ENCODE data around the gene F13A1. TPM values are rescaled to one million over a fixed set of nuclear protein-coding genes. Genes with fewer than 3 reads are reported as not detected.

Gene F13A1
- total RNA-seq, 3 donors from 2014 or later = 11.8 to 134 (median 96.5) TPM

DNA sequence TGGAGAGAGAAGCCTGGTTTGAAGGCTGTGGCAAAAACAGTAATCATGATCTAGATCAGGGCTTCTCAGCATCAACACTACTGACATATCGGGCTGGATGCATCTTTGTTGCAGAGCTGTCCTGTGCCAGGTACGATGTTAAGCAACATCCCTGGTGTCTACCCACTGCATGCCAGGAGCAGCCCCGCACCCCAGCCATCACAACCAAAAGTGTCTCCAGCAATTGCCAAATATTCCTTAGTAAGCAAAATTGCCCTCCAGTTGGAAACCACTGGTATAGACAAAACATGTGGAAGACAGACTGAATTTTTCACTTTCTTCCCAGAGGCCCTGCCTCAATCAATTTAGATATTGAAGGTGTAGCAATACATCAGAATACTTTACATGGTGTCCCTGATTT lies 166.1 kb downstream of the F13A1 start:
- Histone ChIP-seq H3K36me3 (ENCODE audit: low read depth) (no peaks in the 10 kb centered on the region), H3K9me3 (no peaks in the 10 kb centered on the region), H3K4me3 (no peak overlapping the region), H3K4me1 (ENCODE audit: low read depth) (no peaks in the 10 kb centered on the region)
- DNase-seq (no peak), ATAC-seq (no peak)
- intact Hi-C loops (cut with DNase I, micrococcal nuclease) = no loop called here
- TF ChIP-seq, protein P1, sequence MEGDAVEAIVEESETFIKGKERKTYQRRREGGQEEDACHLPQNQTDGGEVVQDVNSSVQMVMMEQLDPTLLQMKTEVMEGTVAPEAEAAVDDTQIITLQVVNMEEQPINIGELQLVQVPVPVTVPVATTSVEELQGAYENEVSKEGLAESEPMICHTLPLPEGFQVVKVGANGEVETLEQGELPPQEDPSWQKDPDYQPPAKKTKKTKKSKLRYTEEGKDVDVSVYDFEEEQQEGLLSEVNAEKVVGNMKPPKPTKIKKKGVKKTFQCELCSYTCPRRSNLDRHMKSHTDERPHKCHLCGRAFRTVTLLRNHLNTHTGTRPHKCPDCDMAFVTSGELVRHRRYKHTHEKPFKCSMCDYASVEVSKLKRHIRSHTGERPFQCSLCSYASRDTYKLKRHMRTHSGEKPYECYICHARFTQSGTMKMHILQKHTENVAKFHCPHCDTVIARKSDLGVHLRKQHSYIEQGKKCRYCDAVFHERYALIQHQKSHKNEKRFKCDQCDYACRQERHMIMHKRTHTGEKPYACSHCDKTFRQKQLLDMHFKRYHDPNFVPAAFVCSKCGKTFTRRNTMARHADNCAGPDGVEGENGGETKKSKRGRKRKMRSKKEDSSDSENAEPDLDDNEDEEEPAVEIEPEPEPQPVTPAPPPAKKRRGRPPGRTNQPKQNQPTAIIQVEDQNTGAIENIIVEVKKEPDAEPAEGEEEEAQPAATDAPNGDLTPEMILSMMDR (IDR thresholded peaks at IDR 0.05) = no peak

DNA sequence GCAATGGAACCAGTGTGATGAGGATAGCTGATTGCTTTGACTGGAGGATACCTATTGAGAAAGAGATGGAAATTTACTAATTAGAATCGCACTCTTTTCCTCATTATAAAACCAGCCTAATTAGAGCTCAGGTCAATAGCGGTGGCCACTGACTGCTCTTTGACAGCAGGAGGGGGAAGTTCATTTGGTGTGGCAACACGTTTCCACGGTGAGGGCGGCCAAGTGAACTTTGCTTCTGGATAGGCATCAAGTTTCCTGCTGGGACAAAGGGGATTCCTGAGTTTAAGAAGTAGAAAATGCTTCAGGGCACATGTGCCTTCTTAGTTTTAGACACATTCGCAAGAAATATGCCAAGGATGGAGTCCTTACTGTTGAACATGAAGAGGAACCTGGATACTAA lies 168.4 kb downstream of the F13A1 start:
- Histone ChIP-seq H3K36me3 (ENCODE audit: low read depth) (no peaks in the 10 kb centered on the region), H3K4me3 (no peak overlapping the region), H3K4me1 (ENCODE audit: low read depth) (no peaks in the 10 kb centered on the region), H3K9me3 (no peaks in the 10 kb centered on the region)
- TF ChIP-seq, protein P1 (IDR thresholded peaks at IDR 0.05) = no peak
- ATAC-seq = no peak
- intact Hi-C loops (cut with DNase I, micrococcal nuclease) = no loop called here
- DNase-seq = peak in 2 of 3 donors; percentile 4 to 28

DNA sequence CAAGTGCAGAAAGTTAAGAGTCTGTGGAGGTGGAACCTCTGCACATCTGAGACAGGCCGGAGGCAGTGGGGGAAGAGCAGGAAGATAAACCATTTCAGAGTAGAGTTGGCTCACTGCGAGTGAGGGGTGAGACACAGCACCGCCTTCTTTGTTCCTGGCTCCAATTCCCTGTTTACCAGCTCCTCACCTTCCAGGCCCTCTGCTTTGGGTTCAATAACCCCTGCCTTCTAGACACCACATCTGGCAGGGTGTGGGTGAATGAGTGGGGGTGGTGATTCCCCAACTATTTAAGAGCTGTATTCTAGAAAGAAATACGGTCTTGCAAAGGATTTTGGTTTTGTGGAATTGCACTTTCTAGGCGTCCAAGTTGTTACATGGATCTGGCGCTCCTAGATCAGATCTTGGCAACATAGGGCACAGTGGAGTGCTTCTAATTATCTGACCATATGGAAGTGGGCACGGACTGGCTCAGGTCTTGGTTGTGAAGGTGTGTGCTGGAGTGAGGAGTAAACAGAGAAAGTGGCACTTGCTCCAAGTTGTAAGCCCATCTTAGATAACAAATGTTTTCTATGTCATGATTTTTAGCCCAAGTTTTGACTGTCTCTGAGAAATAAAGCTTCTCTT lies 172.2 kb downstream of the F13A1 start:
- Histone ChIP-seq H3K4me3 (no peak overlapping the region), H3K9me3 (no peaks in the 10 kb centered on the region), H3K36me3 (ENCODE audit: low read depth) (no peaks in the 10 kb centered on the region), H3K4me1 (ENCODE audit: low read depth) (no peaks in the 10 kb centered on the region)
- TF ChIP-seq, protein P1 (IDR thresholded peaks at IDR 0.05) = no peak
- DNase-seq = no peak
- intact Hi-C loops (cut with DNase I, micrococcal nuclease) = no loop called here
- no peak for ATAC-seq

DNA sequence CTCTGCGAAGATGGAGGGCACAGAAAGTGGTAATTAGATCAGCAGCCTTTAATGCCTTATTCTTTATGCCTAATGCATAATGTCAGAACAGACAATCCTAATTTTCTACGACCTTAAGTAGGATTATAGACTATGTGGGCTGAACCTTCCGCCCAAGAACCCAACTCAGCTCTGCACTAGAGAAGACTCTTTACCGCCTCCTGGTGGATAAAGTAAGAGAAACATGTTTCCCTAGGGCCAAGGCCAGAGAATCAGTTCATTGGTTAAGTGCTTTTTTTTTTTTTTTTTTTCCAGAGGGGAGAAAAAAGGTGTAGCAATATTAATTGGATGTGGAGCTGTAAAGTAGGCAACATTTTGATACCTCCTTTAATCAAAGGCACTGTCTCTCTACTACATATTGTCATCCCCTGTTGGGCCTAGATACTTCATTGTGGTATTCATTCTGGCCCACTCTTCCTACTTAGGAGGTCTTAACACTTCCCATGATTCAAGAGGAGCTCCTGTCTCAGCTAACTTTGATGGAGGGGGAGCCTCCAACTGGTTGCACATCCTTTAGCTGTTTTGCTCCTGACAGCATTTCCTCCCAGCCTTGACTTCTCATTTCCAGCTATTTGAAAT lies 188.9 kb downstream of the F13A1 start:
- peak in 1 of 3 donors; percentile 35 for DNase-seq
- H3K36me3 ChIP-seq (ENCODE audit: low read depth) = no peaks in the 10 kb centered on the region
- no peaks in the 10 kb centered on the region for H3K9me3 ChIP-seq
- TF ChIP-seq, protein P1 (IDR thresholded peaks at IDR 0.05) = no peak
- intact Hi-C loops (cut with DNase I, micrococcal nuclease) = no loop called here
- ATAC-seq = no peak
- no peak overlapping the region for H3K4me3 ChIP-seq
- no peaks in the 10 kb centered on the region for H3K4me1 ChIP-seq (ENCODE audit: low read depth)

DNA sequence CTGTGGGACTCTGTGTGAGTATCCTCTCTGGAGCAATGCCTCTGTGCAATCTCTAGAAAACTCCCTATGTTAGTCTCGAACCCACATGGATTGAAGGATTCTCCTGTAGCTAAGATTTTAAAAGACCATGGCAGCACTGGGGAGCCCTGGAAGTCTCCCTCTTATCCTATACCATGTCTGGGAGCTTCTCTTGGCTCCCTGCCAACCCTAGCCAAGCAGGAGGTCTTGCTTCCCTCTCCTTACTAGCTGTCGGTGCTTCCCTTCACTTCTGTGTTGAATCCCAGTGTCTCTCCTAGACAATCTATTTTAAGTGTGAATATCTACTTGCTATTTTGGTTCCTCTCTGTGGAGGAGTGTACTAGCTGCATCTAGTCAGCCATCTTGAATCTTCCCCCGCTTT lies 195.0 kb downstream of the F13A1 start:
- TF ChIP-seq, protein P1 (IDR thresholded peaks at IDR 0.05) = no peak
- no peaks in the 10 kb centered on the region for H3K36me3 ChIP-seq (ENCODE audit: low read depth)
- H3K4me3 ChIP-seq = no peak overlapping the region
- H3K9me3 ChIP-seq = no peaks in the 10 kb centered on the region
- DNase-seq (no peak), ATAC-seq (no peak)
- intact Hi-C loops (cut with DNase I, micrococcal nuclease) = no loop called here
- no peaks in the 10 kb centered on the region for H3K4me1 ChIP-seq (ENCODE audit: low read depth)

Data from mucosa of descending colon (tissue), 3 donors.